BE2C (cell line): ENCODE results near the gene CAMK1D.
"Not testable (repeated sequence)": the region's sequence is repeated elsewhere in the genome, so short reads cannot be mapped to it uniquely, and the experiment has no call there.

Experiments used
- DNase-seq: peaks from one replicate; pipeline ENCODE4 v3.0.0-alpha.2; 2020
- H3K27me3 ChIP-seq: fragments of 250-450 bp; sonication (Bioruptor Pico); 2 replicates; pipeline ENCODE4 v1.5.1; 2020; ENCODE audit warnings: mild to moderate bottlenecking
- H3K36me3 ChIP-seq: fragments of 250-450 bp; sonication (Bioruptor Pico); 2 replicates; pipeline ENCODE4 v1.5.1; 2020; ENCODE audit warnings: mild to moderate bottlenecking
- H3K4me1 ChIP-seq: fragments of 250-450 bp; sonication (Bioruptor Pico); 2 replicates; pipeline ENCODE4 v1.5.1; 2020
- H3K4me3 ChIP-seq: 2 replicates; pipeline ENCODE4 v1.5.1; 2011; ENCODE audit warnings: low read depth, low read length
- H3K9me3 ChIP-seq: fragments of 250-450 bp; sonication (Bioruptor Pico); 2 replicates; pipeline ENCODE4 v1.5.1; 2020
- CTCF ChIP-seq: IDR thresholded peaks from 2 replicates; pipeline ENCODE4 v1.5.1; 2012; ENCODE audit warnings: mild to moderate bottlenecking, low read depth, low read length

CAMK1D gene

GRCh38 chr10:12849319-12850181 is 500.2 kb downstream of the CAMK1D start:
- no peaks in the 10 kb centered on the region for H3K27me3 ChIP-seq
- peak; percentile 48 for DNase-seq
- no peaks in the 10 kb centered on the region; the same call in 1 of the 2 replicates for H3K4me1 ChIP-seq
- H3K36me3 ChIP-seq = no peaks in the 10 kb centered on the region
- H3K9me3 ChIP-seq = no peaks in the 10 kb centered on the region
- no peak for TF ChIP-seq CTCF
- H3K4me3 ChIP-seq = peak overlapping the region; percentile 38

GRCh38 chr10:12852687-12853086 is 503.3 kb downstream of the CAMK1D start:
- TF ChIP-seq CTCF = no peak
- no peak for DNase-seq
- Histone ChIP-seq H3K36me3 (no peaks in the 10 kb centered on the region), H3K4me3 (no peak overlapping the region), H3K27me3 (no peaks in the 10 kb centered on the region), H3K9me3 (no peaks in the 10 kb centered on the region), H3K4me1 (no peaks in the 10 kb centered on the region; the same call in 1 of the 2 replicates)

GRCh38 chr10:12854988-12855387 is 505.6 kb downstream of the CAMK1D start:
- Histone ChIP-seq H3K27me3 (no peaks in the 10 kb centered on the region), H3K9me3 (no peaks in the 10 kb centered on the region), H3K4me3 (no peak overlapping the region), H3K4me1 (no peaks in the 10 kb centered on the region), H3K36me3 (no peaks in the 10 kb centered on the region)
- TF ChIP-seq CTCF = no peak
- DNase-seq = no peak

- Histone ChIP-seq H3K36me3 (no peaks in the 10 kb centered on the region), H3K4me1 (no peaks in the 10 kb centered on the region), H3K4me3 (no peak overlapping the region), H3K27me3 (no peaks in the 10 kb centered on the region), H3K9me3 (no peaks in the 10 kb centered on the region)
- DNase-seq = no peak
- no peak for TF ChIP-seq CTCF
These were observed 513.1 kb downstream of the CAMK1D start for GRCh38 chr10:12862459-12862858.

GRCh38 chr10:12865515-12865914 is 516.2 kb downstream of the CAMK1D start:
- H3K36me3 ChIP-seq, H3K9me3 ChIP-seq, H3K27me3 ChIP-seq, DNase-seq, H3K4me1 ChIP-seq, H3K4me3 ChIP-seq: not testable (repeated sequence)

- H3K36me3 ChIP-seq = no peaks in the 10 kb centered on the region
- no peaks in the 10 kb centered on the region for H3K4me1 ChIP-seq
- H3K4me3 ChIP-seq = no peak overlapping the region
- TF ChIP-seq CTCF = no peak
- no peaks in the 10 kb centered on the region for H3K27me3 ChIP-seq
- no peak for DNase-seq
- no peaks in the 10 kb centered on the region for H3K9me3 ChIP-seq
These were observed 518.9 kb downstream of the CAMK1D start for GRCh38 chr10:12868229-12868628.
